Naive thymus-derived CD8-positive, alpha-beta T cell (primary cell): ENCODE results near the gene DLG5. TPM values are rescaled to one million over a fixed set of nuclear protein-coding genes. Genes with fewer than 3 reads are reported as not detected.
A peak's percentile ranks its signal among the peaks of the same experiment; 100 is the strongest.

Source experiments
- ATAC-seq, 2 donors: fragments of 150-1000 bp; cut with Tn5 transposase in 1 of 2; sonication (Bioruptor Pico), chemical (Tn5 transposase) in 1 of 2; 1 replicate in 1 of 2; 2 replicates in 1 of 2; pipeline ENCODE4 v1.10.0; 2021; ENCODE audit warnings: mild to moderate bottlenecking in 2 of 2, moderate library complexity in 2 of 2
- POLR2A ChIA-PET: fragments of 350-600 bp; sonication (Branson Sonifier 250); formaldehyde crosslinking; loops from one replicate; lab custom pipeline; 2021; ENCODE audit warnings: antibody characterized with exemption; lab: Charles Lee
- DNase-seq, 10 donors: peaks; one replicate each; pipeline versions ENCODE4 v3.0.0 to v3.0.0-alpha.2; 2020 to 2022
- H3K27ac Mint-ChIP-seq, 10 donors: one replicate each; pipeline ENCODE4 v1.8.0; 2020 to 2022; ENCODE audit warnings: mild to moderate bottlenecking in 10 of 10, mixed read lengths in 10 of 10, moderate library complexity in 4 of 10, inconsistent platforms in 1 of 10
- H3K27me3 Mint-ChIP-seq, 5 donors: one replicate each; pipeline ENCODE4 v1.8.0; 2021 to 2022; ENCODE audit warnings: mixed read lengths in 5 of 5
- H3K36me3 Mint-ChIP-seq, 3 donors: one replicate each; pipeline ENCODE4 v1.8.0; 2020 to 2022; ENCODE audit warnings: mixed read lengths in 3 of 3, mild to moderate bottlenecking in 2 of 3, inconsistent platforms in 1 of 3
- H3K4me1 Mint-ChIP-seq, 4 donors: one replicate each; pipeline ENCODE4 v1.8.0; 2021 to 2022; ENCODE audit warnings: mixed read lengths in 4 of 4
- H3K4me3 Mint-ChIP-seq, 10 donors: one replicate each; pipeline ENCODE4 v1.8.0; 2020 to 2022; ENCODE audit warnings: mild to moderate bottlenecking in 10 of 10, mixed read lengths in 10 of 10, moderate library complexity in 6 of 10, inconsistent platforms in 1 of 10
- H3K9me3 Mint-ChIP-seq, 9 donors: one replicate each; pipeline ENCODE4 v1.8.0; 2020 to 2022; ENCODE audit warnings: mixed read lengths in 9 of 9, mild to moderate bottlenecking in 3 of 9, inconsistent platforms in 1 of 9, moderate library complexity in 1 of 9
- polyA plus RNA-seq, 3 donors: library from polyadenylated mRNA; unstranded; fragments of 300-500 nt; fragmentation: Illumina TruSeq; gene quantifications; one replicate each; pipeline ENCODE4 v1.2.3, GENCODE V29; 2021
- total RNA-seq, 8 experiments: library from RNA in 2 of 8; stranded (reverse) in 2 of 8; gene quantifications; one replicate each; pipeline ENCODE4 v1.2.3 and lab custom pipeline; 2021 to 2026

Gene DLG5
- total and polyA plus RNA-seq, 5 experiments from 2014 or later: 0.04 to 0.55 (median 0.42) TPM; not detected in 1

DNA sequence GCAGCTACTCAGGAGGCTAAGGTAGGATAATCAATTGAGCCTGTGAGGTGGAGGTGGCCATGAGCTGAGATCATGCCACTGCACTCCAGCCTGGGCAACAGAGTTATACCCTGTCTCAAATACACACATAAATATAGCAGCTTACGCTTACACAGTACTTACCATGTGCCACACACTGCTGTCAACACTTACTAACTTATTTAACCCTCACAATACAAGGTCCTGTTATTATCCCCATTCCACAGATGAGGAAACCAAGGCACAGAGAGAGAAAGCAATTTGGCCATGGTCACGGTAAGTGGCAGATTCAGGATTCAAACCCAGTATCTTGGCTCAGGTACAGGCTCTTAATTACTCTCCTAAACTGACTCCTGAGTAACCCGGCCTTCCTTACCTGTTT, 19.1 kb downstream of the DLG5 start:
- Mint-ChIP-seq H3K27ac (no peak overlapping the region), H3K27me3 (peaks cover 0 to 17% (median 6%) of the 10 kb centered on the region in 5 donors), H3K9me3 (no peaks in the 10 kb centered on the region), H3K4me3 (no peak overlapping the region), H3K4me1 (peaks cover 0 to 1% (median 0%) of the 10 kb centered on the region in 4 donors), H3K36me3 (no peaks in the 10 kb centered on the region)
- DNase-seq (no peak), ATAC-seq (no peak)
- POLR2A ChIA-PET: no interaction called here

DNA sequence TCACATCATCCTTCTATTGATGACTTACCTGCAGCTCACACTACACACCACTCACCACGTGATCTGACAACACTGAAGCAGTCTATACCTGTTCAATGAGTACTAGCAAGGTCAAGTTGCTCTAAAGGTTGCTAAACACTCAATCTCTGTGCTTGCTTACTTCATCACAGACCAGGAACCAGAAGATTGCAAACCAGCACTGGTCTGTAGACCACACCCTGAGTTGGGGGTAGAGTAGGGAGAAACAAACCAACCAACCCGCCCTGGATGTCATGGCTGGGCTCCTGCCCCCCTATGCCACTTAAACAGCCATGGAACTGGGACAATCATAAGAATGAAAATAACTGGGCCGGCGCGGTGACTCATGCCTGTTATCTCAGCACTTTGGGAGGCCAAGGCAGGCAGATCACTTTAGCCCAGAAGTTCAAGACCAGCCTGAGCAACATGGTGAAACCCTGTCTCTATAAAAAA, 19.6 kb downstream of the DLG5 start:
- no peak for DNase-seq
- H3K4me1 Mint-ChIP-seq: no peaks in the 10 kb centered on the region
- peak overlapping the region in 1 of 10 donors; percentile 41 for H3K27ac Mint-ChIP-seq
- no peak for ATAC-seq
- H3K9me3 Mint-ChIP-seq: no peaks in the 10 kb centered on the region
- no peaks in the 10 kb centered on the region for H3K36me3 Mint-ChIP-seq
- peaks cover 0 to 17% (median 6%) of the 10 kb centered on the region in 5 donors for H3K27me3 Mint-ChIP-seq
- H3K4me3 Mint-ChIP-seq: no peak overlapping the region
- POLR2A ChIA-PET: no interaction called here

DNA sequence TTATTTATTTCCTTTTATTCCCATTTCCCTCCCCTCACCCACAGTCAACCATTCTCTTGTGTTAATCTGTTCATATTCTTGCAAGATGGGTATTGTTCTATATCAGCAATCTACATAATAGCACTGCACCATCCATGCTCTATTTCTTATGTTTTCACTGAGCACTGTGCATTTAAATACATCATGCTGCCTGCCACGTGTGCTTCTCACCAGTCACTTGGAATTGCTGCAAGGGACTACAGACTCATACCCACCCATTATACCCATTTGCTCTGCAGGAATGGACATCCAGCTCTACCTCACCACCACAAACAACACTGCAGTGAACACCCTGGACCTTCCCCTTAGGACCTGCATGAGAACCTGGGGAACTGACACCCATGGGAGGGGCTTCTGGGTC, 20.8 kb downstream of the DLG5 start:
- POLR2A ChIA-PET: no interaction called here
- peaks cover 2 to 17% (median 6%) of the 10 kb centered on the region in 5 donors for H3K27me3 Mint-ChIP-seq
- no peak overlapping the region for H3K27ac Mint-ChIP-seq
- ATAC-seq (no peak), DNase-seq (no peak)
- no peak overlapping the region for H3K4me3 Mint-ChIP-seq
- no peaks in the 10 kb centered on the region for H3K4me1 Mint-ChIP-seq
- H3K9me3 Mint-ChIP-seq: no peaks in the 10 kb centered on the region
- H3K36me3 Mint-ChIP-seq: no peaks in the 10 kb centered on the region

DNA sequence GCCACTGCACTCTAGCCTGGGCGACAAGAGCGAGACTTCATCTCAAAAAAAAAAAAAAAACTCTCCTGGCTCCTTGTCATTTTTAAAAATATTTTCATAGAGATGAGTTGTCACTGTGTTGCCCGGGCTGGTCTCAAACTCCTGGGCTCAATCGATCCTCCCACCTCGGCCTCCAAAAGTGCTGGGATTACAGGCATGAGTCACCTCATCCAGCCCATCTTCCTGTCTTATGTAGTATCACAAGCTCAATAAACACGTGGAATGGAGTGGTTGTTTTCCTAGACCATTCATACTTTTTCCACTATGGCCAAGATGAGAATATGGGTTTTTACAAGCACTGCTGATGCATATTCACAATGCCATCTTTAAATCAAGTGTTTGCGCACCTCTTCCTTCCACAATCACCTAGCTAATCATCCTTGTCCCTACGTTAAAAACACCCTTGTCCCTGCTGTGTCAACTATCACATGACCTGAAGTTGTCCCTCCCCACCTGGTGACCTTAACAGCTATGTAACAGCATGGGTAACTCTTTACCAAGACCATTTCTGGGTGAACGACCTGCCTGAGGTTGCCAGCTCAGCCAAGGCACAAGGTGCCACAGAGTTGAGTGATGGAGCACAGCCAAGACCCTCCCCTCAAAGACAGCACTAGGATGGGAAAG, 21.3 kb downstream of the DLG5 start:
- DNase-seq (no peak), ATAC-seq (no peak)
- Mint-ChIP-seq H3K27me3 (peaks cover 2 to 17% (median 6%) of the 10 kb centered on the region in 5 donors), H3K9me3 (no peaks in the 10 kb centered on the region), H3K27ac (no peak overlapping the region), H3K4me3 (no peak overlapping the region), H3K4me1 (no peaks in the 10 kb centered on the region), H3K36me3 (no peaks in the 10 kb centered on the region)
- POLR2A ChIA-PET: no interaction called here

DNA sequence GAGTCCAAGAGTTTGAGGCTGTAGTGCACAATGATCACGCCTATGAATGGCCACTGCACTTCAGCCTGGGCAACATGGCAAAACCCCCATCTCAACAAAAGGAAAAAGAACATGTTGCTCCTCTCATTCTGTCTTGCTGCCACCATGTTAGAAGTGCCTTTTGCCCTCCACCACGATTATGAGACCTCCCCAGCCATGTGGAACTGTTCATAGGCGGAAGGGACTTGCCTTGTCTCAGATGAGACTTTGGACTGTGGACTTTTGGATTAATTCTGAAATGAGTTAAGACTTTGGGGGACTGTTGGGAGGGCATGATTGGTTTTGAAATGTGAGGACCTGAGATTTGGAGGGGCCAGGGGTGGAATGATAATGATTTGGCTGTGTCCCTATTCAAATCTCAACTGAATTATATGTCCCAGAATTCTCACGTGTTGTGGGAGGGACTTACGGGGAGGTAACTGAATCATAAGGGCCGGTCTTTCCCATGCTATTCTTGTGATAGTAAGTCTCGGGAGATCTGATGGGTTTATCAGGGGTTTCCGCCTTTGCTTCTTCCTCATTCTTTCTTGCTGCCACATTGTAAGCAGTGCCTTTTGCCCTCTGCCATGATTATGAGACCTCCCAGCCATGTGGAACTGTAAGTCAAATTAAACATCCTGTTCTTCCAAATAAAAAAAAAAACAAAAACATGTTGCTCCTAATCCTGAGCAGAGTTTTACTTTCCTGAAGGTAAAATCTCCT, 22.3 kb downstream of the DLG5 start:
- H3K27ac Mint-ChIP-seq: peak overlapping the region in 1 of 10 donors; percentile 22

DNA sequence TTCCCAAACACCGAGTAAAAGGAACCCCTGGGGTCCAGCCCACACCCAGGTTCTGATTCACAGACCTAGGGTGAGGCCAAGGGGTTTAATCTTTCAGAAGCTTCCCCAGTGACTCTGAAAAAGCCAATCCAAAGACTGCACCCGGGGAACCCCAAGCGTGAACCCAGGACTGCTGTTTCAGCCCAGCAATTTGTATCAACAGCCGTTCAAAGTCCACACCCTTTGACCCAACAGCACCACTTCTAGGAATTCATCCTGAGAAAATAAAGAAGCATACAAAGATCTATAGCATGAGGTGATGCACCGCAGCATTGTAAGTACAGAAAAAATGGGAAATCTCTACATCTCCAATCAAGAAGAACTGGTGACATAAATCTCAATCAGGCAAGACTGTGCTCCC, 24.4 kb downstream of the DLG5 start:
- Mint-ChIP-seq H3K27me3 (peaks cover 0 to 11% (median 6%) of the 10 kb centered on the region in 5 donors), H3K9me3 (no peaks in the 10 kb centered on the region), H3K4me3 (no peak overlapping the region), H3K4me1 (no peaks in the 10 kb centered on the region), H3K36me3 (no peaks in the 10 kb centered on the region), H3K27ac (no peak overlapping the region)
- DNase-seq: no peak
- POLR2A ChIA-PET: no interaction called here
- ATAC-seq: no peak

More for the DNA sequence above, 22.3 kb downstream of the DLG5 start:
- Mint-ChIP-seq H3K27me3 (peaks cover 6 to 17% (median 9%) of the 10 kb centered on the region in 5 donors), H3K9me3 (no peaks in the 10 kb centered on the region), H3K4me1 (no peaks in the 10 kb centered on the region), H3K36me3 (no peaks in the 10 kb centered on the region), H3K4me3 (no peak overlapping the region)
- POLR2A ChIA-PET: no interaction called here
- DNase-seq (no peak), ATAC-seq (no peak)

DNA sequence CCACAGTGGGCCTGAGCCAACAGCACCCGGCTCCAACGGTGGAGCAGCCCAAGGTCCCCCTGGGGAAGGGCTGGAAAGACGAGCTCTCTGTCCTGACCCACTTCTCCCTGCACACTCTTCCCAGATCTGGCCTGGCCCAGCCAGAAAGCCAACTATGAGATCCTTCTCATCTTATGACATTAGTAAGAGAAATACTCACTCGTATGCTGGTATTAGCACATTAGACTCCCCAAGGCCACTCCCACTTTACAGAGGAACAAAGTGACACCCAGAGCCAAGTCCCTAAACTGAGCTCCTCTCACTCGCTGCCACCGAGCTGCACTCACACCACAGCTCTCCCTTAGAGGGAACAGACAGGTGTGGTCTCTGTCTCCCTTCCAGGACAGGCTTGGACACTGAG, 24.8 kb downstream of the DLG5 start:
- DNase-seq: no peak
- H3K27me3 Mint-ChIP-seq: peaks cover 0 to 11% (median 4%) of the 10 kb centered on the region in 5 donors
- POLR2A ChIA-PET: no interaction called here
- no peaks in the 10 kb centered on the region for H3K4me1 Mint-ChIP-seq
- no peak for ATAC-seq
- no peaks in the 10 kb centered on the region for H3K36me3 Mint-ChIP-seq
- no peak overlapping the region for H3K4me3 Mint-ChIP-seq
- no peak overlapping the region for H3K27ac Mint-ChIP-seq
- H3K9me3 Mint-ChIP-seq: no peaks in the 10 kb centered on the region

DNA sequence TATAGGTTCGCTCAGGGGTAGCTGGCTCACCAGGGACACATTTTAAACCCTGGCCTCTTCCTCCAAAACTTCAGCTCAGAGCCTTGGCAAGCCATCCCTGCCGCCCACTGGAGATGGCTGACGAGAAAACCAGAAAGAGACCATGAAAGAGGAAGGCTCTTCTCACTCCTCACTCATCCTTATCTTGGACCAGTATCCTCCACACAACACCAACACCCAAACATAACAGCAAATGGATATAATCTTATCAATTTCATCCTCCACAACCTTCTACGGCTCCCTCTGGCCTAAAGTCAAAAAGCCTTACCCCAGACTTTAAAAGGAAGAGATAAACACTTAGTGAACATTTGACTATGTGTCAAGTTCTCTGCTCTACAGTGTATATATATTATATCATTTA, 26.9 kb downstream of the DLG5 start:
- no peaks in the 10 kb centered on the region for H3K36me3 Mint-ChIP-seq
- POLR2A ChIA-PET: no interaction called here
- no peak for ATAC-seq
- no peaks in the 10 kb centered on the region for H3K4me1 Mint-ChIP-seq
- no peak overlapping the region for H3K27ac Mint-ChIP-seq
- H3K27me3 Mint-ChIP-seq: peaks cover 0 to 15% (median 6%) of the 10 kb centered on the region in 5 donors
- no peak overlapping the region for H3K4me3 Mint-ChIP-seq
- no peaks in the 10 kb centered on the region for H3K9me3 Mint-ChIP-seq
- no peak for DNase-seq

DNA sequence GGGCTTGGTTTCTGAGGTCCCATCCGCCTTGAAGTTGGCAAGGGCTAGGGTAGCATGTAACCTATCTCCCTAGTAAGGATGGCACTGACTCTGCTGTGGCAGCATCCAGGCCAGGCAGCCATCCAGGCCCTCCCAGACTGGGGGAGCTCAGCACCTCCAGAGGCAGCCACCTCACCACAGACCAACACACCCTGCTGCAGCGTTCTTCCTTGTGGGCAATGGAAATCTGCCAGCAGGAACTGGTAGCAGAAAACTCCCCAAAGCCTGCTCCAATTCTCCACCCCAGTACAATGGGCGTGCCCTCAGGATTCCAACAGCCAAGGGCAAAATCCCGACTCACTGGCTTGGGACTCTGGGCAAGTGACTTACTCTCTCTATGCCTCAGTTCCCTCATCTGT, 27.5 kb downstream of the DLG5 start:
- no peaks in the 10 kb centered on the region for H3K4me1 Mint-ChIP-seq
- no peak overlapping the region for H3K4me3 Mint-ChIP-seq
- peaks cover 0 to 16% (median 6%) of the 10 kb centered on the region in 5 donors for H3K27me3 Mint-ChIP-seq
- DNase-seq: no peak
- no peaks in the 10 kb centered on the region for H3K36me3 Mint-ChIP-seq
- no peak for ATAC-seq
- POLR2A ChIA-PET: no interaction called here
- H3K27ac Mint-ChIP-seq: no peak overlapping the region
- no peaks in the 10 kb centered on the region for H3K9me3 Mint-ChIP-seq

DNA sequence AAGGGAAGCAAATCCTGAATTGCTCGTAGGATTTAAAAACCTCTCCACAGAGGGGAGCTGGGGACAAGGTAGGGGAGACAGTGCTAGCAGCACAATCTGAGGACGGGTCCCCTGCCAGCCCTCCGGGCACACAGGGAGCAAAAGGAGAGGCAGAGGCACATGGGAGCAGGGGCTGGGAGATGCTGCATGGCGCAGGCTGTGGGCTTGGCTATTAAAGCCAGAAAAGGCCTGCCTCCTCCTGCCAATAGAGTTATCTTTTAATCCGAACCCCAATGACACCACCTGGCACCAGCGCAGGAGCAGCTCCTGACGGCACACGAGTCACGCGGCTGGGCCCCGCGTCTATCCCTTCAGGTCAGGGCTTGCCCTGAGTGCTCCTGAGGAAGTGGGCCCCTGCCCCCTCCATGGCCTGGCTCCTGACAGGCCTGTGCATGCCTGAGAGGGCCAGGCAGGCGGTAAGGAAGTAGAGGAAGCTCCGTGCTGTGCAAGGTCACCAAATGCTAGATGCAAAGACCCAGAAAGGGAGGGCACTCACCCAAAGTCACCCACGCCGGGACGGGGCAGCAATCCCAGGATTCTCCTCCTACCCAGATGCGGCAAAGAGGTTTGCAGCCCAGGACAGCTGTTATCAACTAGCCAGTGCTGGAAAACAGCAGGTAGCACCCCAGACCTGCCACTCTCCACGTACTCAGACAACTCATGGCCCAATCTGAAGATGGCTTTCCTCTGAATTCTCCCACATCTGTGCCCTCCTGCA, 28.1 kb downstream of the DLG5 start:
- POLR2A ChIA-PET: no interaction called here
- no peaks in the 10 kb centered on the region for H3K9me3 Mint-ChIP-seq
- ATAC-seq (no peak), DNase-seq (no peak)
- H3K4me3 Mint-ChIP-seq: no peak overlapping the region
- H3K4me1 Mint-ChIP-seq: no peaks in the 10 kb centered on the region
- peaks cover 0 to 16% (median 6%) of the 10 kb centered on the region in 5 donors for H3K27me3 Mint-ChIP-seq
- H3K36me3 Mint-ChIP-seq: no peaks in the 10 kb centered on the region
- H3K27ac Mint-ChIP-seq: no peak overlapping the region

DNA sequence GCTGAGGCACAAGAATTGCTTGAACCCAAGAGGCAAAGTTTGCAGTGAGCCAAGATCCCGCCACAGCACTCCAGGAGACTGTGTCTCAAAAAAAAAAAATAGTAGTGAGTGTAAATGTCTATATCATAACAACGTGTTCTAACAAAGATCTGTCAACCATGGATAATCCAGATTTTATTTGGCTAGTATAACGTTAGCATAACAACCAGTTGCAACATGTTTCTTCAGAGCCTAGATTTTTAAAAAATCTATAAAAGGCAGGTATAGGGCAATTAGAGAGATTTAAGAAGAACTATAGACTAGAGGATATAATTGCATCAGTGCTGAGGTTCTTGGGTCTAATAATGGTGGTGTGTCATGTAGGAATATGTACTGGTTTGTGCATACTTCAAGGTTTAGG, 30.5 kb downstream of the DLG5 start:
- Mint-ChIP-seq H3K4me3 (no peak overlapping the region), H3K27ac (no peak overlapping the region), H3K9me3 (no peaks in the 10 kb centered on the region), H3K27me3 (peaks cover 0 to 16% (median 6%) of the 10 kb centered on the region in 5 donors), H3K4me1 (no peaks in the 10 kb centered on the region), H3K36me3 (no peaks in the 10 kb centered on the region)
- POLR2A ChIA-PET: no interaction called here
- DNase-seq (no peak), ATAC-seq (no peak)

DNA sequence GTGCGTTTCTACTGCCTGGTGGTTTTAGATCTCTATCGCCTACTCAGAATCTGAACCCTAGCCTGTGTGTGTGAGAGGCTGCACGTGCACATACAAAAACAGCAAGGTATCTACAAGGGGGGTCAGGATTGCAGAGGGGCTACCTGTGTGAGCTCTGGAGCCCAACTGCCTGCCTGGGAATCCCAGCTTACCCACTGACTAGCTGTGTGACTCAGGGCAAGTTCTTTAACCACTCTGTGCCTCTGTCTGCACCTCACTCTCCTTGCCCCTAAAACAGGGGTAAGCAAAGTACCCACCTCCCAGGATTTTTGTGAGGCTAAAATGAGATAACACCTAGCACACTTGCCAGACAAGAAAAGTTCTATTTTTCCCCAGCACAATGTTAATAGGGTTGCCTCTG, 32.5 kb downstream of the DLG5 start:
- POLR2A ChIA-PET: no interaction called here
- Mint-ChIP-seq H3K27me3 (peaks cover 0 to 5% (median 3%) of the 10 kb centered on the region in 5 donors), H3K4me1 (no peaks in the 10 kb centered on the region), H3K27ac (peak overlapping the region in 1 of 10 donors; percentile 1), H3K4me3 (no peak overlapping the region), H3K36me3 (no peaks in the 10 kb centered on the region), H3K9me3 (no peaks in the 10 kb centered on the region)
- ATAC-seq (no peak), DNase-seq (no peak)

DNA sequence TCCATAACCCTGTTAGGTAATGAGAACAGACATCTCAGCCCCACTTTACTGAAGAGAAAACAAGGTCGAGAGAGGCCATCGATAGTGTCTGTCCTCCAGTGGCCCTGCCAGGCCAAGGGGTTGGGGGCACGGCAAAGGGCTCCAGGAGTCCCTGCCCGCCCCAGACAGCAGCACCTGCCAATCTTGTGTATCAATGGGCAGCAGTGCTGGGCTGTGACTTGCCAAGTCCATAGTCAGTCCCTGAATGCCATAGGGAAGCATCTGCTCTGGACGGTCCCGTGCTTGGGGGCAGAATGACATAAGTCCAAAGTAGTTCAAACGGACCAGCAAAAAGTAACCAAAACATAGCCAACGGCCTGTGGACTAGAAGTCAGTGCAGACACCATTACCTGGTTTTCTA, 33.2 kb downstream of the DLG5 start:
- Mint-ChIP-seq H3K36me3 (no peaks in the 10 kb centered on the region), H3K4me3 (no peak overlapping the region), H3K4me1 (no peaks in the 10 kb centered on the region), H3K27me3 (peaks cover 0 to 5% (median 3%) of the 10 kb centered on the region in 5 donors), H3K27ac (no peak overlapping the region), H3K9me3 (no peaks in the 10 kb centered on the region)
- ATAC-seq (no peak), DNase-seq (no peak)
- POLR2A ChIA-PET: no interaction called here
